ENCODE measurements around the gene THSD7A.

Gene THSD7A

GRCh38 chr7:11437994-11438393 is 394.0 kb downstream of the THSD7A start:
- DNase-seq = no peak

DNA sequence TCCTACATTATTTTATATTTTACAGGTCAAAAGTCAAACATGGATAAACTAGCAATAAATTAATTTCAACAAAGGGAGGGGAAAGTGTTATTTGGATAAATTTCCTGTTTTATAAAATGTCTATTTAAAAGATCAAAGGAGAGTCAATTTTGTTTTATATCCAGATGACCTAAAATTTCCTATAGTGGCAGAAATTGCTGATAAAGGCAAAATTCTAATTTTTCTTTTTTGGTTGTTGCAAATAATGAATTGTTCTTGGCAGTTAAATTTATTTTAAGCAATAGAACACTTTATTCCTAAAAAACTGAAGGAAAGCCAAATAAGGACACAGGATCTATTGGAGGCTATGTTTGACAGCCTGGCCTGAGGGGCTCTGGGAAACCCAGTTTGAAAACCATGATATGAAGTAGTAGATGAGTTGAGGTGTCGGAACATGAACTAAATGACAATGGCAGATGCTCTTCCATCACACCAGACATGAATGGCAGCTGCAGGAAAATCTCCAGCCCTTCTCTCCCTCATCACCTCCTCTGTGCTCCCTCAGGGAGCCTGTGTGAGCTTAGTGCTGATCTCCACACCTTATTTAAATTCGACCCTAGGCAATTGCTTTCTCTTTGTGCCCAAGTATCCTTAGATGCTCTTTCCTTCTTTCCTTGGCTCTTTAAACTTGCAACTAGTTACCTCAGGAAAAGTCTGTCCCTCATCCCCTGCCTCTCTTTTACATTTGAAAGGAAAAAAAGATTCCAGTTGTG is 395.0 kb downstream of the THSD7A start:
- DNase-seq = no peak

DNA sequence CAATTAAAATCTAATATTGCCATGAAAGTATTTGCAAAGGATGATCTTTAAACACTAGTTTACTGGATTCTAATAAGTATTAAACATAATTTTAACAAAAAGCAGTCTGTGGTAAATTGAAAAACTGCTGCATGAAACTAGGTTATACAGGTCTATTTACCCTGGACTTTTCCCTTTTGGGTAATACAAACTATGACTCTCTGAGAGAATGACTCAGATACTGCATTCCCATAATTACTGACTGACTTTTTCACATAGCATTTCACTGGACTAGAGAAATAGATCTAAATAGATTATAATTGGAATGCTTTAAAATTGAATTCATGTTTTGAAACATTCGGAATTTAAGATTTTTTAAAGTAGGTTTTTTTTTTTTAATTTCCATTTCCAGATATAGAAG is 395.7 kb downstream of the THSD7A start:
- no peak for DNase-seq

DNA sequence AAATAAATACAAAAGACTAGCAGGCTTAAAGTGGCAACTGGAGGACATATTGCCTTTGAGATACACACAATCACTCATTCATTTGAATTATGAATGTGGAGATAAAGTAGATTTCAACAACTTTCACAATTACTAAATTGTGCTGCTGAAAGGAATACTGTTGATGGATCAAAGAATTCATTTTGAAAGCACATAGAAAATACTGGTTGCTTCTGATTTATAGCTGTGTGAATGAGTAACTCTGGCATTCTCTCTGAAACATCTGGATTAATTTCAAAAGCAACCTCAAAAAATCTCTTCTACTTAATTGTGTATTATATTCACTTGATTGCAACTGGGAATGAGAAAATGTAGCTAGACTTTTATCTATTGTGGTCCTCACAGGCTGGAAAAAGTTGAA is 397.6 kb downstream of the THSD7A start:
- DNase-seq = no peak

DNA sequence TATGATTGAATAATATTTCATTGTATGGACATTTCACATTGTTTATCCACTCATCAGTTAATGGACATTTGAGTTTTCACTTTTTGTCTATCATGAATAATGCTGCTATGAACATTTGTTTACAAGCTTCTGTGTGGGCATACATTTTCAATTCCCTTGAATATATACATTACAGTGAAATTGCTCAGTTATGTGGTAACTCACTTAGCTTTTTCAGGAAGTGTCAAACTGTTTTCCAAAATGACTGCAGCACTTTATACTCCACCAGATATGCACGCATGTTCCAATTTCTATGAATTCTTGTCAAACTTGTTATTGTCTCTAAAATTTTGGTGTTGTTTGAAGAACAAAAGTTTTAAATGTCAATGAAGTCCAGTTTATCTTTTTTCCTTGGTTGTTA is 401.2 kb downstream of the THSD7A start:
- DNase-seq = no peak

- DNase-seq = no peak
Measured at GRCh38 chr7:11430112-11430511, 401.9 kb downstream of the THSD7A start.

DNA sequence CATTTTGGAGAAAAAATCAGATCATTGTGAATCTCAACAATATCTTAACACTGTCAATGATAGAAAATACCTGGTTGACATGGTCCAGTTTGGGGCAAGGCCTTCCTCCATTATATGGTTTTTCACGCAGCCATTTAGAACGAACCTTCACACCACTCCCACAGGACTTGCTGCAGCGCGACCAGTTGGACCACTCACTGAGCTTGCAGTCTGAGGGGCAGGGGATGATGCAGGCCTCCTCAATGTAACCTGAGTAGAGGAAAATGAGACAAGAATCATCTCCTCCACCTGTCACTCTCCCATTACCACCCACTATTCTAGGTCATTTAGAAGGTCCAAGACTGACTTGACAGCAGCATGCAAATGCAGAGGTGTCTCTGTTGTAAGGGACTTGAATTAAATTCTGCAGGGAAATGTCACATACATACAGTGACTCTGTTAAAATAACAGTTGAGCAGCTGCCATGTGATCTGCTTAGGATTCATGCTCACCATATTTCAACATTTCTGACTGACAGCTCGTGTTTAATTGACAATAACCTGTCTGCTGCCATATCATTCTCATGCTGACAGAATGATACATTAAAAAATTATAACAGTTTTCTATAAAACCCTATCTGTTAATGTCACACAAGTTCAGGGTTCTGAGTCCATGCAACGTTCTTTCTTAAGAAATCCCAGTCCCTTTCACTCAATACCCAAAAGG is 403.0 kb downstream of the THSD7A start:
- DNase-seq = no peak

DNA sequence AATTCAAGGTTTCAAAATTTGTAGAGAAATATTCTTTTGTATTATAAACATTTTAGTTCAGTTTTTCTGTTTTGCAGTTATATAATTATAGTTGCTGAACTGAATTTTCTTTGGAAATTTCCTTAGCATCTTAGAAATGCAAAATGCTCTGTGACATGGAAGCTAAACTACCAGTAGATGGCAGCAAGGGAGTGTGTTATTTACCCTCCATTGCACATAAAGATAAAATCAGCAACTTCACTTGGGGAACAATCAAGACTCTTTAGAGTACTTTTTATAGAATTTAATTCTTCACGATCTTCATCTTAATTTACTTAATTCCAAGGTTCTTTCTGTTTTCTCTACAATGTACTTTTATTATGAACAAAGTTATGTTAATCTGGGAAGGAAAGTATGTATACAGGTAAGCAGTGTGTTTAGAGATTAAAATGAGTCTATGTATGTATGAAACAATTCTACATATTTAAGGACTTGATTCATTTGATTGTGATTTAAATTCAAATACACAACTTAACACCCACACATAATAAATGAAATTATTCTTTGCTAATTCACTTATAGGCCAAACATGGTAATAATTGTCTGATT is 404.2 kb downstream of the THSD7A start:
- peak in 1 of 2 experiments; percentile 45 for DNase-seq

GRCh38 chr7:11424006-11424405 is 408.0 kb downstream of the THSD7A start:
- no peak for DNase-seq

- no peak for DNase-seq
Measured at GRCh38 chr7:11420049-11420448, 411.9 kb downstream of the THSD7A start.

DNA sequence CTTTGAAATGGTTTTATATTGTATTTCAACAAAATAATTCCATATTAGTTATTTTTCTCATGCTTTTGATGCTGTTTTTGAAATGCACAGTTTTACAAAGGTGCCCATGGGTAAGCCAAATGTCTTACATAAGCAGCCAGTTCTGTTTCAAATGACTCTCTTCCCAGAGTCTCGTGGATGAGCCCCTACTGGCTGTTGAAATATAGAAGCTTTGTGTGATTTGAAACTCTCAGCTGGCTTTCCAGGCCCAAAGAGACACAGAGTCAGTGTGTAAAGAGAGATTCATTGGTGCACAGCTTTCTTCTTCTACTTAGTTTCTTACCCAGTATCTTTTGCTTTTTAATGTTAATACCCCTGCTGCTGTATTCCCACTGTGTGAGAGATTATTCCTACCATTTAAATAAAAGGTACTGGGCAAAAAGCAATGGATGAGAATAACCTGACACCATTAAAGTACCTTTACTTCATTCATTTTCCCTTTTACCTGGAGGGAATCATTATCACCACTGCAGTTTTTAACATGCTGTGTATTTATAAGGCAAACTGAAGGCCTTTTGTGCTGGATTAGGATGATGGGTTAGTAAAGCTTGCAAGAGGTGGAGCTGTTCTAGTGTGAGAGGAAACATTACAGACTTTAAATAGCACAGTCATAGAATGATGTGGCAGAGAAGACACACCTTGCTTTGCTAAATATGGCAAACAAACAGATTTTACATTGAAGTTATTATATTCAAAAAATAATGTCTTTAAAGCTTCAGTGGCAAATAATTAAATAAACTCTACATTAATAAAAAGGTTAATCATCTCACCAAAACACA is 415.1 kb downstream of the THSD7A start:
- no peak for DNase-seq

DNA sequence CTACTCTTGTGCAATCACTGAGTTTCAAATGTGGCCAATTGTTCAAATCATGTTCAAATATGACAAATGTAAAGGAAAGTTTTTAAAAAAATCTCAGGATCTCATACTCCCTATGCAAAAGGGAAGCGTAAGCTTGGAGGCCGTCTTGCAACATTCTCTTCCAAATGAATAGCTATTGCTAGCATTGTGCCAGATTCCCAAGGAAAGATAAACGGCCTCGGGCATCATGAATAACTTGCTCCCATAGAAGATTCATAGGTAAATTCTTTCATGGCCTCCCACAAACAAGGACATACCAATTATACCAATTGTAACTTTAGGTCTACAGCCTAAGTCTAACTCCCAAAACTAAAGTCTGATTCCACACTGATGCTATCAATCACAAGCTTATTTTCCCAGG is 416.9 kb downstream of the THSD7A start:
- DNase-seq = no peak

DNA sequence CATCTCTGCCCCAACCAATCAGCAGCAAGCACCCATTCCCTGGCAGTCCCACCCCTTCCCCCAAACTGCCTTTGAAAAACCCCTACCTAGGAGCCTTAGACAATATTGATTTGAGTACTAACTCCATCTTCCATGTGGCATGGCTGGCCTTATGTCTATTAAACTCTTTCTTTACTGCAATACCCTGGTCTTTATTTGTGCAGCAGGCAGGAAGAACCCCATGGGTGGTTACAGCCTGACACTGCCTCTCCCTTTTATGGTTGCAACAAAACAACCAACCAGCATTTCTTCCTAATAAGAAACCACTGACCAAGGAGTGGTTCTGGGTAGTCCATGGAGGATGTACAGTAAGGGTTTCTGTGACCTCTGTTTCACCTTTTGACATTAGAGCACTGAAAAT is 418.1 kb downstream of the THSD7A start:
- DNase-seq = no peak

GRCh38 chr7:11412036-11412435 is 420.0 kb downstream of the THSD7A start:
- no peak for DNase-seq

DNA sequence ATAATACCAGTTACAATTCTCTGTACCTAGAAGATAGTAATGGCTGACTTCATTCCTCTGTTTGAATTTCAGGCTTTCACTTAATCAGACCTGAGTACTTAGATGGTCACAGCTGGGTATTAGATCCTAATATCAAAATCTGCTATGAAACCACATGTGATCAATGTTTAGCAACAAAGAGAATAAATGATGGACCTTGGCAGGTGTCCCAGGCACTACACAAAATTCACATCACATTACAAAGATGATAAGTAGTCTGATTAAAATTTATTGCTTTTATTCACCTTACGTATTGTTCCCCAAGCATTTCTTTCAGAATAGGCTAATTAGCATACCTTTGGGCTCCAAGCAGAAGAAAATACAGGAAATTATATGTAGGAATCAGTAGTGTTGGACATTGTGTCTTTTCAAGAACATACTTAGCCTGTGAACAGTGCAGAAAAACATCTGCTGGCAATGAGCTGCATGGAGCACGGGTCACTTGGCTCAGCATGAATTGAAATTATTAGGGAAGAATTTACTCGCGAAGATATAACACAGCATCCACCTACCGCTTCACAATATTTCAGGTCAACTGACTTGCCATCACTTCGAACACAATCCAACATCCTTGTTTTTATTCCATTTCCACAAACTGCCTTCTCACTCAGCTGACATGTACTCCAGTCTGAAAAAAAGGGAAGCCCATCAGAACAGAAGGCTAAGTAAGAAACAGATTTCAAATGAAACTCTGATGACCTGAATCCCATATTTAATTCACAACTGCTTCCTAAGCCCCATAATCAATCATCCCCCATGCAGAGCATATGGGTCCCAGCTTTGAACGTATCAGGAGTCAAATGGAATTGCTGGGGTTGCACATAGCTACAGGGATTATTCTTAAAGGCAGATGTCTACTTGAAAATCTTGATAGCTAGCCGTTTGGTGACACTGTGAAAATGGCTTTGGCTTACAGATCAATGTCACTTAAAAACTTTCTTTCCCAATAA is 421.0 kb downstream of the THSD7A start:
- no peak for DNase-seq

DNA sequence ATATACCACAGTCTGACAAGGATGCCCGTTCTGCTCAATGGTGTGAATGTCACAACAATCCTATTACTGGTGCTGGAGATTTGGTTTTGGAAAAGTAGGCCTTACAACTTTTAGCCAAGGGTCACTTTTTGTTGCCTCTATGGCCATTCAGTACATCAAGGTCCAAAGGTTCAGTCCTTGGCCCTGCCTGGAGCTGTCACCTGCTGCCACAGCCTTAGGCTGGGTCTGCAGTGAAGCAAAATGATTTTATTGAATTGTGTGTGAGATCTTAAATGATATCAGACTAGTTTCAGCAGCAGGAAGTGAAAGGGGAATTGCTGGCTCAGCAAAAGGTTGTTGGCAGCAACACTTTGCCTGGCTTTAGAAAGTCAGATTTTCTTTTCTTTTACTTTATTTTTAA is 427.6 kb downstream of the THSD7A start:
- no peak for DNase-seq

DNA sequence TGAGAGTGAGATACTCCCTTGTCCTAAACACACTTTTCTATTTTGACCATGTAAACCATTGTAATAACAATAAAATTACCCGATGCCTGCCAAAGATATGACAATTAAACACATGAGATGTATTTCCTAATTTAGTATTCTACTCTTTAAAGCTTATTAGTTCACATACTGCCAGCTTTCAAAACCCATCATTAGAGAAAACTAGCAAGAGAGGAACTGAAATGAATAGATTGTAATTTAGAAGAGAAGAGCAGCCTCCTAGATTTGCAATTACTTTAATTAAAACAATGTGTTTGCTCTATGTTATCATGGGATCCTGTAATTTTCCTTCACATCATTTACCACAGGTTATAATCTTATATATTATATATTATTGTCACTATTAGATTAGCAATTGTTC is 428.2 kb downstream of the THSD7A start:
- no peak for DNase-seq

DNA sequence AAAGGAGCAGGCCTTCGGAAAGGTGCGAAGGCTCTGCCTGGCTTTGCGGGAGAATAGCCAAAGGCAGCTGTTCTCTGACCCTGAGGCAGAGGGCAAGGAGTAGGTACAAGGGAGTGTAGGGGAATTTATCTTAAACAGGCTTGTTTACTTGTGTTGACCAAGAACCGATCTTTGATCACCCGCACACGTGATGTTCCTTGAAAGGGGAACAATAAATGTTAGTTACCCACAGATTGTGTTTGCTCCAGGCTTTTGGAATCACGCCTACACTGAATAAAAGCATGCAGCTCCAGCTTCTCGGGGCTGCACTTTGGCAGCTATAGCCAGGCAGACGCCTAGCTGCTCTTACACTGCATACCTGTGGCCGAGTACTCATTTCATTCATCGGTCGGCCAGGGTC is 437.6 kb downstream of the THSD7A start:
- no peak for DNase-seq

DNA sequence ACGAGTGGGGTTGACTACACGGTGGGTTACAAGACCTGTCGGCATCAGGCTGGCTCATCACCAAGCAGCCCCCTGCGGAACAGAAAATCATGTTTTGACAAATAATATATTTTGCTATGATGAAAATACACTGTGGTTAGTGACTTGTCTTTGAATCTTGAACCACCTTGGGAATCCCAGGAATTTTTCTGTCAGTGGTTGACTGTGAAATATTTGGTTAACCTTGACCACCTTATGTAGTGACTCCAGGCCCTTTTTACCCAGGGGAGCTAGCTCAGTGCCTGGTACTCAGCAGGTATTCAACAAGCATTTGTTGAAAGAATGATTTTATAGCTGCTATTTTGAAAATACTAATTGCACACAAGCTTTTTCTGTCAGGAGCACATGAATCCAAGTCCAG is 452.4 kb downstream of the THSD7A start:
- DNase-seq = no peak

DNA sequence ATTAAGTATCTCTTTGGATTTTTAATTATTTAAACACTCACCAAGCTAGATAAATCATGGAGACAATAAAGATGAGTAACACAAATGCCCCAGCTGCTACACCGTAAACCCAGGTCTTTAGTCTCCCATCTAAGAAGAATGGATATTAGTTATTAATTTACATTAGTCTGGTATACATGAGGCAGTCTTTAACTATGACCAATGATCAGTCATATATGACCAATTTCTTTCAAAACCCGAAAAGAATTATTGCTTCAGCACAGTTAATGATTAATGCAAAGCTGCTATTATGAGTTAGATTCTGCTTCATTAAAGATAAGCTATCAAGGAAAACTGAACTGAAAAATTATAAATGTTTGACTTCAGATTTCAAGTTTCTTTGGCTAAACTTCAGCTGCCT is 455.5 kb downstream of the THSD7A start:
- DNase-seq = no peak

DNA sequence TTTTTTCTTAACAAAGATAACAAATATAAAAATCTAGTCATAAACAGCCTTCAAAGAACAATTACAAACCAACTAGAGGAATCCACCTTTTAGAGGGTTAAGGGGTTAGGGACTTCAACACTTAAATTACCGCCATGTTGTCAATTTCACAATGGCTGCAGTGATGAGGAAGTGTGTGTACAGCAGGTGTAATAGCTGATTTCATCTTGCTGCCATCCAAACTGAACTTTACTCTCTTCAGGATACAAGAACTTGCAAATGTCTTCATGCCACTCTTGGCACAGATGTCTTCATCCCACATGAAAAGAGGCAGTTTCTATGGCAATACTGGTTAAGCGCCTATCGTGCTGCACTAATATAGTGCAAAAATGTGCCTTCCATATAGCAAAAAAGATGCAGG is 457.4 kb downstream of the THSD7A start:
- no peak for DNase-seq

DNA sequence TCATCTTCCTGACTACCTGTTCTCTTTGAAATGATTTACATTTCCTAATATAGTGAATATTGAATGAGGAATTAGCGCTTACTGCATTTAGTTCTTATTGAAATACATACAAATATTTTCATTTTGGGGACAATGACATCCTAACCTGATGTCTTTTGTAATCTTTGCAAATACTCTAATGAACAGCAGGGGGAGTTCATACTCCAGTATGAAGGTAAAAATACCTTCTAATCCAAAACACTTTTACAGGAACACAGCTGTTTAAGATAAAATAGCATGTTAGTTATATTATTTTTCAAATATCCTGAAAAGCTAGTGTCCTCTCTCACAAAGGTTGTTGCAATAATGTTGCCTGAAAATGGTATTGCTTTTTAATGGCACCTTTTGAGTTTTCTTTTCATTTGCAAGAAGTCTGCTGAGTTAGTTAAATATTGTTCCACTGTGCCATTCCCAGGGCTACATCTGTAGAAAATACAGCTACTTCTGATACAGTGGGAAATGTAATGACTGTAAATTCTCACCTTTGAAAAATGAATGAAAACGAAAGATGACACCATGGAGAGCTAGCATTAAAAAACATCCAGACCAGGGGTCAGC is 458.4 kb downstream of the THSD7A start:
- no peak for DNase-seq

Measured in NCI-H187 (cell line).